ENCODE results near the gene CENATAC.

CENATAC gene

DNA sequence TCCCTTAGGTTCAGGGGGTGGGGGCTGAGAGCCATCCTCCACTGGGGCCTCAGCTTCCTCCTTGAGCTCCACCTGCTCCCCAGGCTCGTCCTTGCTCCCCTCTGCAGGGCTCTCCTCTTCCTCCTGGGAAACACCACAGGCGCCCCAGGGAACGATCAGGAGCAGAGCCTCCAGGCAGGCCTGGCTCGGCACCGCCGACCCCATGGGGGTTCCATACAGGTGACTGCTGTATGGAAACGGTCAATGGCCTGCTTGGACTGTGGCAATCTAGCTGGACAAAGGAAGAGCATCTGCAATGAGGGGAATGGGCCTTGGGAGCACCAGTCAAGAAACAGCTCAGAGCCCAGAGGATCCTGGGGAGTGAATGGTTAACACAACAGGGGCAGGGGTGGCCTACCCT, 51.1 kb downstream of the CENATAC start:
- H3K4me3 ChIP-seq (ENCODE audit: low read depth, low read length) = no peak overlapping the region
- TF ChIP-seq, protein P1, sequence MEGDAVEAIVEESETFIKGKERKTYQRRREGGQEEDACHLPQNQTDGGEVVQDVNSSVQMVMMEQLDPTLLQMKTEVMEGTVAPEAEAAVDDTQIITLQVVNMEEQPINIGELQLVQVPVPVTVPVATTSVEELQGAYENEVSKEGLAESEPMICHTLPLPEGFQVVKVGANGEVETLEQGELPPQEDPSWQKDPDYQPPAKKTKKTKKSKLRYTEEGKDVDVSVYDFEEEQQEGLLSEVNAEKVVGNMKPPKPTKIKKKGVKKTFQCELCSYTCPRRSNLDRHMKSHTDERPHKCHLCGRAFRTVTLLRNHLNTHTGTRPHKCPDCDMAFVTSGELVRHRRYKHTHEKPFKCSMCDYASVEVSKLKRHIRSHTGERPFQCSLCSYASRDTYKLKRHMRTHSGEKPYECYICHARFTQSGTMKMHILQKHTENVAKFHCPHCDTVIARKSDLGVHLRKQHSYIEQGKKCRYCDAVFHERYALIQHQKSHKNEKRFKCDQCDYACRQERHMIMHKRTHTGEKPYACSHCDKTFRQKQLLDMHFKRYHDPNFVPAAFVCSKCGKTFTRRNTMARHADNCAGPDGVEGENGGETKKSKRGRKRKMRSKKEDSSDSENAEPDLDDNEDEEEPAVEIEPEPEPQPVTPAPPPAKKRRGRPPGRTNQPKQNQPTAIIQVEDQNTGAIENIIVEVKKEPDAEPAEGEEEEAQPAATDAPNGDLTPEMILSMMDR (IDR thresholded peaks at IDR 0.05; ENCODE audit: low read depth, low read length) = no peak
- no peak for DNase-seq (ENCODE audit: low read depth, low spot score)
- in situ Hi-C loops (cut with HindIII; ENCODE audit: low sequenced_read_pairs) = no loop called here

DNA sequence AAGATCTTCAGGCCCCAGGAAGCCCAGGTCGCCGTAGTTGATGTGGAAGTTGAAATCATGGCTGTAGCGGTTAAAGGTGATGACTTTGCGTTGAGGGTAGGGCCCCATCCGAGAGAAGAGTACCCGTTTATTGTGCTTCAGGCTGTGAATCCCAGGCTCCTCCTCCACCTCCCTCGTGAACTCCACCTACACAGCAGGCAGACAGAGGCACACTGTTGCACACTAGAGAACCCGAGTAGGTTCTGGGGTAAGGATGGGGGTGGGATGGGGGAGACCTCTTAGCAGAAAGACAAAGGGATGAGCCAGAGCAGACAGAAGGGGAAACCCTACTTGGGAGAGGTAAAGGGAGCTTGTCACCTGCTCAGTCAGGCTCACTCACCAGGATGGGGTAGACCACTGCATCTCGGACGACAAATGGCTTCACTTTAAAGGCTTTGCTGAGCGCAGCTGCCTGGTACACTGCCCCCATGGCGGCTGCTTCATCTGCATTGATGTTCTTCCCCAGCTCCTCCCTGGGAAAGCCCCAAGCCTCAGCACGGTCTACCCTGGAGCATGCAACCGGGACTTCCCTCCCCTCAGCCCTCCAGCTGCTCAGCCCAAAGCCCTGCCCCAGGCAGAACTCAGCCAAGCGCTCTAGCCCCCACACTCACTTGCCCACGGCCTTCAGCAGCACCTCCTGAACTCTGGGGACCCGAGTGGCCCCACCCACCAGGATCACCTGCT, 53.7 kb downstream of the CENATAC start:
- no peak overlapping the region for H3K4me3 ChIP-seq (ENCODE audit: low read depth, low read length)
- in situ Hi-C loops (cut with HindIII; ENCODE audit: low sequenced_read_pairs) = no loop called here
- TF ChIP-seq, protein P1 (IDR thresholded peaks at IDR 0.05; ENCODE audit: low read depth, low read length) = no peak
- no peak for DNase-seq (ENCODE audit: low read depth, low spot score)

DNA sequence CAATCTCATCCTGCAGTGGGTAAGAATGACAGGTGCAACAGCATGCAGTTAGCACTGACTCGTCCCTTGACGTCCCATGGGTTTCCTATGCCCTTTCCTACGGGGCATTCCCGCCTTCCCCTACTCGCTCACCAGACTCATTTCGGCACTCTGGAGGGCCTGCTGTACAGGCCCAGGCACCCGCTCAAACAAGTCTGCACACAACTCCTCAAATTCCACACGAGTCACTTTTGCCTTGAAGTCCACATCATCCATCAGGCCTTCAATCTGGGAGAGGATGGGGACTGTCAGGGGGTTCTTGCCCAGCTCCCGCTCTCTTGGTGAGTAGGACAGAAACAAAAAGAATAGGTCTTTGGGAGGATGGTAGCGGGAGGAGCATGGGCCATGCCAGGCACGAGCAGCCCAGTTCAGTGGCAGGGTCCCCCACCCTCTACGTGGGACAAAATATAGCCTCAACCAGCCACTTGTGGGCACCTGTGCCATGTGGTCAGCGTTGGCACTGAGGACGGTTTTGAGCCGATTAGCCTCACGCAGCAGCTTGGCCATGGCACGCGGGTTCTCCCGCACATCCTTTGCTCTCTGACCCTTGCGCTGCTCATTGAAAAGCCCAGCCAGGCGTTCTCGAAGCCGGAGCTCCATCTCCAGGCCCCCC, 54.4 kb downstream of the CENATAC start:
- H3K4me3 ChIP-seq (ENCODE audit: low read depth, low read length) = no peak overlapping the region
- in situ Hi-C loops (cut with HindIII; ENCODE audit: low sequenced_read_pairs) = no loop called here
- no peak for DNase-seq (ENCODE audit: low read depth, low spot score)
- TF ChIP-seq, protein P1 (IDR thresholded peaks at IDR 0.05; ENCODE audit: low read depth, low read length) = no peak

DNA sequence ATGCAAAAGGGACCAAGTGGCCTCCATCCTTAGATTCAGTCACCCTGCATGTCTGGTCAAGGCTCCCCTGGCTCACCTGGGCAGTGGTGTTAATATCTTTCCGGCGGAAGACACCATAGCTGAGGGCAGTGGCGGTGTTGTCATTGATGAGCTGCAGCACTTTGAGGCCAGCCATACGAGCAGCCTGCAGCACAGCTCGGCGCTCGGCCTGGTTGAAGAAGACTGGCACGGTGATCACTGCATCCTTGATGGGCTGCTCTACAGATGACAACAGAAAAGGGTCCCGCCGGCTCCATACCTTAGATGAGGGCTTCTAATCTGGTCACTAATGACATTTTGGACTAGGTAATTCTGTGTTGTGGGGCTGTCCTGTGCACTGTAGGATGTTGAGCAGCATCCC, 56.5 kb downstream of the CENATAC start:
- DNase-seq (ENCODE audit: low read depth, low spot score) = no peak
- in situ Hi-C loops (cut with HindIII; ENCODE audit: low sequenced_read_pairs) = no loop called here
- TF ChIP-seq, protein P1 (IDR thresholded peaks at IDR 0.05; ENCODE audit: low read depth, low read length) = no peak
- no peak overlapping the region for H3K4me3 ChIP-seq (ENCODE audit: low read depth, low read length)

DNA sequence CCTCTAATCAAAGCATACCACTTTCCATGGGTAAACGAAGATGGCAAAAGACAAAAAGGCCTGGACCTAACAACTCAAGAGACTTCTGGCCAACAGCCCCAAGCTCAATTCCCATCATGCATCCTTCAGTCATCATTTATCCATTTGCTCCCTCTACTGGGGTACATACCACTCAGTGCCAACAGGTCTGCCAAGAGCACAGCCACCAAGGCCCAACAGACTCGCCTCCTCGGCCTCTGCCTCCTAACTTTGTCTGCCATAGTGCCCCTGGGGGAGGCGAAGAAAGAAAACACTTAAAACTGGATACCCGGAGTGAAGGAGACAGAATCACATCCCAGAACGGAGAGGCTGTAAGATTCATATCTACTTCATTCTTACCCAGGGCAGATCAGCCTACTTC, 58.0 kb downstream of the CENATAC start:
- peak; percentile 24 for DNase-seq (ENCODE audit: low read depth, low spot score)
- TF ChIP-seq, protein P1 (IDR thresholded peaks at IDR 0.05; ENCODE audit: low read depth, low read length) = peak; percentile 5
- in situ Hi-C loops (cut with HindIII; ENCODE audit: low sequenced_read_pairs) = no loop called here
- H3K4me3 ChIP-seq (ENCODE audit: low read depth, low read length) = peak overlapping the region; percentile 73

DNA sequence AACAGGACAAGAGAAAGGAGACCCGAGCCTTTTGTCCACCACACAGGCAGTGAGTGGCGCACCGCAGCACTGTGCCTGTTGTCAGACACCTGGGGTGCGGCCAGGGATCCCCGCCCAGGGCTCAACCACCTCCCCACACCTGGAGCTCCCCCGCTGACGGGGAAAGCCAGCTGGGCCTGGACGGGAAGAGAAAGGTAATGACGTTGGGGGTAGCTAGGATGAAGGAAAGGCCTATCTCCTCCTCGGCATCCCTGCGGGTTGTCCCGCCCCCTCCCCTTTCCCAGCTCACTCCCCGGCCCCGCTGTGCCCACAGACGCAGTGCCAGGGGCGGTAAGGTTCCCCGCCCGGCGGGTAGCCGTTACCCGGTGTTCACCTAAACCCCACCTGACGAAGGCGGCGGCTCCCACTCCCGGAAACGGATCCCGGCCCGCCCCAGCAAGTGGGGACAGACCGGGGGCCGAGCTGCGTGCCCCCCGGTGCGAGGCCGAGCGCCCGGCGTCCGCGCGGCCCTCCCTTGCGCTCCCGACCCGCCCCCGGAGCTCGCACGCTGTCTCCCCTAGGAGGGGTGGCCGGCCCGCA, 58.6 kb downstream of the CENATAC start:
- no peak for DNase-seq (ENCODE audit: low read depth, low spot score)
- TF ChIP-seq, protein P1 (IDR thresholded peaks at IDR 0.05; ENCODE audit: low read depth, low read length) = no peak
- peak overlapping the region; percentile 73 for H3K4me3 ChIP-seq (ENCODE audit: low read depth, low read length)
- in situ Hi-C loops (cut with HindIII; ENCODE audit: low sequenced_read_pairs) = no loop called here

All from astrocyte of the spinal cord (primary cell).